Ramos (cell line): ENCODE results near the gene FAM200C.

Experiments used
- in situ Hi-C: fragments of 300-500 bp; cut with MboI; formaldehyde crosslinking; loops from one replicate; pipeline ENCODE4 v1.14.3; 2022; ENCODE audit warnings: low sequenced_read_pairs; ENCODE audit not compliant: unreplicated experiment

The FAM200C gene

DNA sequence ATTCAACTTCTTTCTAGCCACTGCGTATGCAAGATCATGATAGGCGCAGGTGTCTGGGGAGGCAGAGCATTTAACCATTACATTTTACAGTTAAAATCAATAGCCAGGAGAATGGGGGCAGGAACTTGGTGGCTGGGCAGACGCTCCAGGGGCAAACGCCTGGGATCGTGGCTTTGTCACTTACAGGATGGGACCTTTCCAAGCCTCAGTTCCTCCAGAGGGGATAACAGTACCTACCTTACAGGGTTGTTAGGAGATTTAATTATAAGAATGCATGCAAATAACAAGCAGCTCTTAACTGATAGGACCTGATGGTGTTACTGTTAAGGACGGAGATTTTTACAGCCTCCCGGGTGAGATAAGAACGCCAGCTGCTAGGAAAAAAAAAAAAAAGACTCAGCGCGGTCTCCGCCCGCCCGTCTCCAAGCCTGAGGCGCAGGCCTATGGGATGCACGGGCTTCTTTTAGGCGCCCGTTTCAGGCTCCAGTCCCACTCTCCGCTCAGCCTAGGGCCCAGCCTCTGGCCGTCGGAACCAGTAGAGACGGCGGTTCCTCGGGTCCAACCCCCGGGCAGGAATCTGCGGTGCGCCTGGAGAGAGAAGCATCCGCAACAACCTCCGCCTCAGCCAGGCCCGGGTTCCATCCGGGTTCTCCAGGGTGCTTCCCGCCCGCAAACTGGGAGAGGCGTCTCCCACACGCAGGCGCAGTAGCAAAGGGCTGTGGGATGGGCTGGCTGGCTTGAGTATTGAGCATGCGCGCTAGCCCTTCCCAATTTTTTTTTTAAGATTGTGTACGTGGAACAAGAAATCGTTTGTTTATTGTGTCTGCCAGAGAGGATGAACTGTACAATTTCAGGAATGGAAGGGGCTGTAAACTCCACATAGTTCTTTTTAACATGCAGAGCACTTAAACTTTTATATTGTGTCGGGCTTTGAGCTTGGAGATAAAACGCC, at the start of gene FAM200C:
Gene FAM200C, minus strand, starts transcription at position 653 of the 952 bp plus-strand sequence. CDS start 4,564 bp downstream, outside the sequence.
- in situ Hi-C loops = no loop called here

DNA sequence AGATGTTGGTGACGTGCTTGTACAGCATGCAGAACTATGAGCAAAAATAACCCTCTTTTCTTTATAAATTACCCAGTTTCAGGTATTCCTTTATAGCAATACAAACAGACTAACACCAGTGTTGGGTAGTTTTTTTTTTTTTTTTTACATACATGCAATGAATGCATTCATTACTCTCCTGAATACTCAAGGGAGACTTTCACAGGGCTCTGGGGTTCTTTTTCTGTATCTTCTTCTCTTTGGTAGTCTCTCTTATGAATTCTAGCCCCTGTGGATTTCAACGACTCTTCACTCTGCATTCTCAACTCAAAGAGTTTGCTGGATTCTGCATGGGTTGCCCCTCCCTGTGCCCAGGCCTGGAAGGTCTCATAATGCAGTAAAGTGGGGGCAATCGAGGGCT, 49.6 kb upstream of the FAM200C start:
- in situ Hi-C loops = loop anchor here (25.0 kb wide), 1 partner anchor 688 kb away; no protein-coding TSS in a partner anchor

DNA sequence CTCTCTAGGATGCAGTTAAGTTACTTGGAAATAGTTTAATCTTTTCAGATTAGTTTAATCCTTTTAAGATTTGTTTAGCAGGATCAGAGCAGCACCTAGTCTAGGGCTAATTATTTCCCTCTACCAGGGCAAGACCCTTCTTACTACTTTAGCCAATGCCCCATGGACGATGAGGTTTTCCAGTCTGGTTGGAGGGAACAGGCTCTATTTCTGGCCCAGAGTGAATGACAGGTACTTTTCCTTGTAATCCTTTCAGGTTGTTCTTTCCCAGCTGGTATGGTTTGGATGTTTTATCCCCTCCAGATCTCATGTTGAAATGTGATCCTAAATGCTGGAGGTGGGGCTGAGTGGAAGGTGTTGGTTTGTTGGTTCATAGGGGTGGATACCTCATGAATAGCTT, 49.0 kb upstream of the FAM200C start:
- in situ Hi-C loops = loop anchor here (25.0 kb wide), 1 partner anchor 688 kb away; no protein-coding TSS in a partner anchor

DNA sequence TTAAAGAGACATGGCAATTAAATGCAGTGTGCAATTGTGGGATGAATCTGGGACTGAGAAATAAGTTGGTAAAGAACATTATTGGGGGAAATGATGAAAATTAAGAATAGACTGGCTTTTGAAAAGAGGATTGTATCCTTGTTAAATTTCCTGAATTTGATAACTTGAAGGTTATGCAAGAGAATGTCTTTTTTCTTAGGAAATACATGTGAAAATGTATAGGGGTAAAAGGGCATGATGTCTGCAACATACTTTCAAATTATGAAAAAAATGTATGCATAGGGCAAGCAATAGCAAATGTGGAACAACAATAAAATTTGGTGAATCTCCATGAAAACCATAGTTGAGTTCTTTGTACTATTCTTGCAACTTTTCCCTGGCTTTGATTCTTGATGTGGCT, 45.9 kb upstream of the FAM200C start:
- in situ Hi-C loops = loop anchor here (25.0 kb wide), 1 partner anchor 692 kb away; no protein-coding TSS in a partner anchor

DNA sequence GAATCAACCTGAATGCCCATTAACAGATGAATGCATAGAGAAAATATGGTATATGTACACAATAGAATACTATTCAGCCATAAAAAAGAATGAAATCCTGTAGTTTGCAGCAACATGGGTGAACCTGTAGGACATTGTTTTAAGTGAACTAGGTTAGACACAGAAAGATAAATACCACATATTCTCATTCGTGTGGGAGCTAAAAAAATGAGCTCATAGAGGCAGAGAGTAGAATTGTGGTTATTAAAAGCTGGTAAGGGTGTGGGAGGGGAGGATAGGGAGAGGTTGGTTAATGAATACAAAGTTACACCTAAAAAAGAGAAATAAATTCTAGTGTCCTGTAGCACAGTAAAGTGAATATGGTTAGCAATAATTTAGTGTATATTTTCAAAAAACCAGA, 45.3 kb upstream of the FAM200C start:
- in situ Hi-C loops = loop anchor here (25.0 kb wide), 1 partner anchor 692 kb away; no protein-coding TSS in a partner anchor

DNA sequence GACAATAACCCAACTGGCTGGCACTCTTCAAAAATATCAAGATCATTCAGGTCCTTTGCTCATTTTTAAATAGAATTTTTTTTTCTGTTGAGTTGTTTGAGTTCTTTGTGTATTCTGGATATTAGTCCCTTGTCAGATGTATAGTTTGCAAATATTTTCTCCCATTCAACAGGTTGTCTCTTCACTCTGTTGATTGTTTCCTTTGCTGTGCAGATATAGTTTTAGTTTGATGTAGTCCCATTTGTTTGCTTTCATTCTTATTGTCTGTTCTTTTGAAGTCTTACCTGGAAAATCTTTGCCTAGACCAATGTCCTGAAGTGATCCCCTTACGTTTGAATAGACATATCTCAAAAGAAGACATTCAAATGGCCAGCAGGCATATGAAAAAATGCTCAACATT, 44.6 kb upstream of the FAM200C start:
- in situ Hi-C loops = loop anchor here (25.0 kb wide), 1 partner anchor 693 kb away; no protein-coding TSS in a partner anchor

DNA sequence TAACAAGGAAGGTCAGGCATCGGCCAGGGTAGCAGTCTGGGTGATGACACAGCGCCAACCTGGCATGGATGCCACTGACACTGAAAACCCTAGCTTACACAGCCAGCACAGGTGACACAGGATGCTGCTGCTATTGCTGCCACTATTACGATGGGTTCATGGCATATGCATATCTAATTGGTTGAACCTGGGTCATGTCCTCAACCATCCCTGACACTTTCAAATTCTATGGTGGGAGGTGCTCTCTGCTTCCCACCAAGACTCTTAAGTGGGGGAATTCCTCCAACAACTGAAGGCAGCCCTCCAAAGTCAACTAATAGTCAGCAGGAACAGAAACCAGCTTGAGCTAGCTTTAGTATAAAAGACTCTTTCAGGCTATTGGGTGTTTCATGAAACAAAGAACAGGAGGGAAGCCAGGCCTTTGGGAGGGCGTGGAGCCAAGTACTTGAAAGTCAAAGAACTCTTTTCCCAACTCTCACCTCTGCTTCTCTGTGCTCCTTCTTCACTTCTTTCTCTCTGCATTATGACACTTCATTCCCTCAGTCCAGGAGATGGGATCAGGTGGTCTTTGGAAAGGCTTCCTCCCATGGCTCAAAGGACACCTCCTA, 43.1 kb upstream of the FAM200C start:
- in situ Hi-C loops = loop anchor here (25.0 kb wide), 1 partner anchor 694 kb away; no protein-coding TSS in a partner anchor

DNA sequence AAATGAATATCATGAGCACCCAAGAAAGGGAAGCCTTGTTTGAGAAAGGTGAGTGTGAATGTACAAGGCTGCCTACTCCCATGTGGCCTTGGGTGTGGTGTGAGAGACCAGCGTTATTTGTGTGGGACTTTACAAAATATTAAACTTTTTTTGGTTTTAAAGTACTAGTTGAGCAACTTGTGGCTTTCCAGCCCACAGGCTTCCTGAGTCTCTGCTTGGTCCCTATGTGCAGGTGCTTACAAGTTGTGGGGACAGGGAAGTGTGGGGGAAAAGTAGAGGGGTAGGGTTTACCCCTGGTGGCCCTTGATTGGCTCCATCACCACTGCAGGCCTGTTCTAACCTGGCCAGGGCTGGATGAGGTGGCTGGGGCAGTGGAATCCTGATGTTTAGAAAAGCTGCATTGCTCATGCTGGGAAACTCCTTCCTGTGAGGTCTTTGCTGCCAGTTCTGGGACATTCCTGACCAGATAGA, 41.5 kb upstream of the FAM200C start:
- in situ Hi-C loops = loop anchor here (25.0 kb wide), 1 partner anchor 696 kb away; no protein-coding TSS in a partner anchor

DNA sequence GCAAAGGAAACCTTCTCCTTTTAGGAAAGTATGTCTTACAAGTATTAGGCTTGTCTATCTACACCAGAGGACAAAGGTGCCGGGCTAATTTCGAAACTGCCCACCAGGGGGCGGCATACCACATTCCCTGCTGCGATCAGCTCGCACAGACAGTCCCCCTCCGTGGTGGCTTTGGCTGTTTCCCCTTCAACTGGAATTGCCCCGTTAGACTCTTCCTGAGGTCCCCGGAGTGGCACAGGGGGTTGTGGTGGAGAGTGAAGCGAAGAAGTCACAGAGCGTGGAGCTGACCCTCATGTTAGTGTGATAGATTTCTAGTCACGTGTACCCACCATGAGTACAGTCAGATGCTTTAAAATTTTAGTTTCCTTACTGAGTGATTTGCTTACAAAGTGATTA, 39.3 kb upstream of the FAM200C start:
- in situ Hi-C loops = loop anchor here (25.0 kb wide), 1 partner anchor 698 kb away; no protein-coding TSS in a partner anchor

DNA sequence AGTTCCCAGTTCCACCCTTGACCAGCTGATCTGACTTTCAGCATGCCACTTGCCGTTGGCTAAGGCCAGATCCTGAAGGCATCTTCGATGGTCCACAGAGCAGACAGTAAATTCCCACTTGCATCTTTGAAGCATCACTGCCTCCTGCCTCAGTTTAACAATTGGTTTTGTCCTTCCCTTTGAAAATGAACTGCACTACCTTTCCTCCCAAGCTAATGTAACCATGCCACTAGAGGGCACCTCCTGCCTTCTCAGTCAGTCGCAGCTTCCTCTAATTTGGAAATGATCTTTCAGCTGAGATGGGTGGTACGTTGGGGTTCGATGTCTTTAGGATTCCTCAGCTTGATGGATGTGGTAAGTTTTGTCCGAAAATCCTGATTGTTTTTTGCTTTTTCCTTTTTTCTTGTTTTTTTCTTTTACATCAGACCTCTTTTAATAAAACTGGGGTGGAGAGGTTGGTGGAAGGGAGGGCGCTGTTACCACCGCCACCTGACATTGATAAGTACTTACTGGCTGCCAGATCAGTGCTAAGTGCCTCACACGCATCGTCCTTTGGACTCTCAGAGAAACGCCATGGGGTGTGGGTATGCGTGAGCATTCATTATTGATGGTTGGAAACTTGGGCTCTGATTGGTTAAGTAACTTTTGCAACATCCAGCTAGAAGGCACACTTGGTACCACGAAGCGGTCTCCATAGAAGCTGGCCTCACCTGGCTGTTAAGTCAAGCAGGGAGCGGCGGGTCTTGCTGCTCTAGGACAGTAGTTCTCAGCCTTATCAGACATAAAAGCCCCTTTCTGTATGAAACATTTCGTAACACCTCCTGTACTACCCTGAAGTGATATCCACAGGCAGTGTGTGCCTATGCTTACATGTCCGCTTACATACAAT, 38.7 kb upstream of the FAM200C start:
- in situ Hi-C loops = loop anchor here (25.0 kb wide), 1 partner anchor 699 kb away; no protein-coding TSS in a partner anchor

DNA sequence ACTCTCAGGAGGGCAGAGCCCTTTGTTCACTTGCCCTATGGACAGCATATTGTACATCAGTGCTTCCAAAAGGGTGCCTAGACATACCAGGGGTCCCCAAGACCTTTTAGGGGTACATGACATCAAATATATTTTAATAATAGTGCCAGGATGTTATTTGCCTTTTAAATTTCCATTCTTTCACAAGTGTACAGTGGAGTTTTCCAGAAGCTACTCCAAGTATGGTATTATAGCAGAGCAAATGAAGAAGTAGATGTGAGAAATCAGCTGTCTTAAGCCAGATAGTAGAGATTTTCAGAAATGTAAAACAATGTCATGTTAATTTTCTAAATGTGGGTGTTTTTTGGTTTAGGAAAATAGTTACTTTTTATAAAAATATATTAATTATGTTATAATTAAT, 37.4 kb upstream of the FAM200C start:
- in situ Hi-C loops = loop anchor here (25.0 kb wide), 1 partner anchor 700 kb away; no protein-coding TSS in a partner anchor

DNA sequence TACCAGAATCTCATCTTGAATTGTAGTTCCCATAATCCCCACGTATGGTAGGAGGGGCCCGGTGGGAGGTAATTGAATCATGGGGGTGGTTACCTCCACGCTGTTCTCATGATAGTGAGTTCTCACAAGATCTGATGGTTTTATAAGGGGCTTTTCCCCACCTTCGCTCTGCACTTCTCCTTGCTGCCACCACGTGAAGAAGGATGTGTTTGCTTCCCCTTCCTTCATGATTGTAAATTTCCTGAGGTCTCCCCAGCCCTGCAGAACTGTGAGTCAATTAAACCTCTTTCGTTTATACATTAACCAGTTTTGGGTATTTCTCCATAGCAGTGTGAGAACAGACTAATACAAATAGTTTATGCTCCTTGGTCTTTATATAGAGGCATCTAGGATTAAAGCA, 36.8 kb upstream of the FAM200C start:
- in situ Hi-C loops = loop anchor here (25.0 kb wide), 1 partner anchor 701 kb away; no protein-coding TSS in a partner anchor

DNA sequence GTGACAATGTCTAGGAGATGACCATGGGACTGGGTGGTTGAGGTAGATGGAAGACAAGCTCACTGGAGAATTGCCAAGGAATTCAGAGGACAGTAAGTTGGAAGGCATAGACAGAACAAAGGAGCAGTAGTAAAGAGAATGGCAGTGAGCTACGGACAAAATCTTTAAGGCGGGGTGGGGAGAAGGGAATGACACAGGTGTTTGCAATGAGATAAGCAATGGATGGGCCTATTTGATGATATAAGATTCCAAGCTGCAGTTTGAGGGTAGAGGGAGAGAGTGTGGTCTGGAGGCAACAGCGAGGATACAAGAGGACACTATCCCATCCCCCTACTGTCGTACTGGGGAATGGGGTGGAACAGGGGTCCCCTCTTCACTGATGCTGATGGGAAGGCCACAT, 36.2 kb upstream of the FAM200C start:
- in situ Hi-C loops = loop anchor here (25.0 kb wide), 1 partner anchor 701 kb away; no protein-coding TSS in a partner anchor

DNA sequence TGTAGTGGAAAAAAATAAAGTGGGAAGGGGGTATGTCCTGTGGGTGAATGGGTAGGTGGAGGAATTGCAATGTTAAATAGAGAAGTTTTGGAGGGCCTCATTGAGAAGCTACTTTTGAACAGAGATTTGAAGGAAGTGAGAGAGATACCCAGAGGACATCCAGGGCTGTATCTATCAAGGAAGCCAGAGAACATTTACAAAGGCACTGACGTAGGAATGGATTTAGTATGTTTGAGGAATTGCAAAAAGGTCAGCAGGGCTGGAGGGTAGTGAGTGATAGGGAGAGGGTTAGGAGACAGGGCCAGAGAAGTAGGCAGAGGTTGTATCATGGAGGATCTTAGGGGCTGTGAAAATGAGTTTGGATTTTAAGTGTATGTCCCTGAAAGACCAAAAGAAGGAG, 35.7 kb upstream of the FAM200C start:
- in situ Hi-C loops = loop anchor here (25.0 kb wide), 1 partner anchor 702 kb away; no protein-coding TSS in a partner anchor

DNA sequence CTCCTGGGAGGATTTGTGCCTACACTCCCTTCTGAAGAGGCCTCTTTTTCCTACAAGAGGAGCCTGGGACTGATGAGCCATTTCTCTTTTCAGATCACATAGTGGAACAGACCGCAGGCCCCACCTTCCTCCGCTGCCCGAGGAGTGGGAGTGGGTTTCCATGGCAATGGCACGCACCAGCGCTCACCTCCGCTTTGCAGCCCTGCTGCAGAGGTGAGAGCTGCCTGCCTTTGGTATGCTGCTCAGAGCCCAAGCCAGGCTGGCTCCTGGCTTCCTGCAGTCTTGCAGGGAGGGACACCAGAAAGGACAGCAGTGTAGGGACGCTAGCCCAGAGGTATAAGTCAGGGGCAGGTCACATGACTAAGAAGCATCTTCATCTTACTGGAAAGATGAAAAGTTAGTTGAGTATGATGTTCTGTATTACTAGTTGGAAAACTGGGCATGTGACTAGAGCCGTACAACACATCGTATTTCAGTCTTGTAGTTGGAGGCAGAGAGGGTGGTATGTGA, 34.2 kb upstream of the FAM200C start:
- in situ Hi-C loops = loop anchor here (25.0 kb wide), 1 partner anchor 703 kb away; no protein-coding TSS in a partner anchor

DNA sequence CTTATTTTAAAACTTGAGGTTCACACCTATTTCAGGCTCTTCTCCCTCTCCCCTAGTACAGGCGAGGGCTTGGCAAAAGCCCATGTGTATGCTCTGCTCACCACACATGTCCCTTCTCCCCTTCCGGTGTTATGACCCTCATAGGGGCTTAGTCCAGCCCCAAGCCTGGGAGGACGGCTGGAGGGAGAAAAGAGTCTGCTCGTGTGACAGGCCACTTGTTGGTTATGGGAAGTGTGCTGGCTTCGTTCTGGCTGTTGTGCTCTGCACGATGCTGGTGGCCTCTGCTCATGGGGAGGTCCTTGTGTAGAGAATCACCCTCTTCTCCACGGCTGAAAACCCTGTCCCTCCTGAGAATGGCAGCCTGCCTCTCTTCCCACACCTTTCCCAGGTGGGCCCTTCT, 32.9 kb upstream of the FAM200C start:
- in situ Hi-C loops = loop anchor here (25.0 kb wide), 1 partner anchor 705 kb away; no protein-coding TSS in a partner anchor

DNA sequence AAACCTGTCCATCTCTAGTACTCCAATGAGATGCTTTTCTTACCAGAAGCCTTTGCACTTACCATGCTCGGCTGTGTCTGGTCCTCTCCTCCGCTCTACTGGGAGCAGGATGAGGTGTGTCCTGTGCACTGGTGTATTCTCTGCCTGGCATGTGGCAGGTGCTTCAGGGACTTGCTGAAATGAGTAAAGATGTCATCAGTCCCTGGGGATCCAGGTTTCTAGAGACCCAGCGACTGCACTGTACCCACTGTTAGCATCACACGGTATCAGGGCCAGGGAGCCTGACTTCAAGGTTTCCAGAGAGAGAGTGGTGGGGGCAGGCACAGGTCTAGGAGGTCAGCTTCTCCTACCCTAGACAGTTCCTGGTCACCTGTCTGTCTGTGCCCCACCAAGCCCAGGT, 32.3 kb upstream of the FAM200C start:
- in situ Hi-C loops = loop anchor here (25.0 kb wide), 1 partner anchor 705 kb away; no protein-coding TSS in a partner anchor

DNA sequence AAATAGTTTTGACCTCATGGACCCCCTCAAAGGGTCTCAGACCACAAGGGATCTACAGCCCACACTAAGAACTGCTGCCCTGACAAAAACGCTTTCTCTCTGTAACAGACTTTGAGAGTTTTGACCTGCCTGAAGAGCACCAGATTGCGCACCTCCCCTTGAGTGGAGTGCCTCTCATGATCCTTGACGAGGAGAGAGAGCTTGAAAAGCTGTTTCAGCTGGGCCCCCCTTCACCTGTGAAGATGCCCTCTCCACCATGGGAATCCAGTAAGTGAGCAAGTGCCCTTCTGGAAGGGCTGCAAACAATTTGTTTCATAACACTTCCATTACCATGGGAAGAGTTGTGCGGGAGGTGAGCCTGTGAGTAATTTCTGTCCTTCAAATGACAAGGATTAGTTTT, 27.8 kb upstream of the FAM200C start:
- in situ Hi-C loops = loop anchor here (25.0 kb wide), 1 partner anchor 710 kb away; no protein-coding TSS in a partner anchor

DNA sequence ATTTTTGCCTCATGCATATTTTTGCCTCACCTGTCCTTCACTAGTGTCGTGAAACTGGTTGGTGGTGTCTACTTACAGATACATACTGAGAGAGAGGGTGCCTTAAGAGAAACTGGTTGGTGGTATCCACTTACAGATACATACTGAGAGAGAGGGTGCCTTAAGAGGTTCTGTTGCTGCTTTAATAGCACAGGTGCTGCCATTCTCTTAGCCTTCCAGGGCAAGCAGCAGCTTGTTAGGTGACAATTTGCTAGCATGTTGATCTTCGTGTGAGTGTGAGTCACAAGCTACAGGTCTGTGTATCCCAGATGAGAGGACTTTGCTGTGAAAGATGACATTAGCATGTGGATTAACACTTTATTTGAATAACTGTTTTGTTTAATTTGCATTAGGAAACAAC, 23.2 kb upstream of the FAM200C start:
- in situ Hi-C loops = no loop called here
